ENCODE measurements around the gene PLAU. TPM values are rescaled to one million over a fixed set of nuclear protein-coding genes. Genes with fewer than 3 reads are reported as not detected.
A peak's percentile ranks its signal among the peaks of the same experiment; 100 is the strongest.

Gene PLAU
- total and polyA plus RNA-seq, 10 of the 15 experiments (the other 5 are each of a cell fraction or from before 2014, with no cell fraction given) = 2.5 to 20.9 (median 11.5) TPM

GRCh38 chr10:73865459-73866442 is 45.2 kb upstream of the PLAU start:
- SMC1A ChIA-PET (ENCODE audit: uncharacterized antibody, unreplicated experiment) = interaction anchor here (0.7 to 7.6 kb wide), 13 partner anchors 9 to 214 kb away, joined by 3 to 58 read pairs (median 3); no protein-coding TSS in a partner anchor
- Histone ChIP-seq H3K79me2 (ENCODE audit: control insufficient read depth, insufficient read depth, low read length) (peaks cover 3% of the 10 kb centered on the region), H4K20me1 (ENCODE audit: control insufficient read depth, insufficient read depth) (no peaks in the 10 kb centered on the region), H3K27ac (ENCODE audit: control insufficient read depth, insufficient read depth) (peak overlapping the region; percentile 84), H3K36me3 (ENCODE audit: control insufficient read depth in 2 of 2, insufficient read depth in 2 of 2, low read length in 1 of 2) (peaks cover 0 to 2% of the 10 kb centered on the region in 2 experiments; a peak in 3 of 4 replicates), H3K4me3 (peak overlapping the region; percentile 58; the same call in 1 of the 2 replicates), H3K4me1 (ENCODE audit: control insufficient read depth, insufficient read depth, low read length) (peaks cover 24% of the 10 kb centered on the region), H3K9ac (ENCODE audit: control insufficient read depth, insufficient read depth, low read length) (peak overlapping the region; percentile 58), H3K4me2 (ENCODE audit: control insufficient read depth, insufficient read depth) (peak overlapping the region; percentile 95), H3K27me3 (replicated peaks in 1 of 2; ENCODE audit: control insufficient read depth in 2 of 2, insufficient read depth in 2 of 2, low read length in 1 of 2) (no peaks in the 10 kb centered on the region), H2AFZ (ENCODE audit: control insufficient read depth, low read depth, low read length) (peak overlapping the region; percentile 71), H3K9me3 (replicated peaks; ENCODE audit: control insufficient read depth, insufficient read depth, low read length) (no peaks in the 10 kb centered on the region)
- peak; percentile 95 for ATAC-seq
- WGBS (ENCODE audit: insufficient coverage, insufficient replicate concordance, low lambda C conversion rate, missing lambda C conversion rate) = 9% methylated on average over 8 of the region's 11 CpGs
- CTCF ChIA-PET = interaction anchor here (0.8 to 6.3 kb wide), 7 partner anchors 14 to 75 kb away, joined by 3 to 58 read pairs (median 6); no protein-coding TSS in a partner anchor
- in situ Hi-C loops (cut with MboI) (no loop called here), intact Hi-C loops (cut with micrococcal nuclease; ENCODE audit: unreplicated experiment) (no loop called here)
- RAD21 ChIA-PET (ENCODE audit: unreplicated experiment) = interaction anchor here (0.6 to 12.8 kb wide), 9 partner anchors 11 to 191 kb away, joined by 3 to 149 read pairs (median 3); partner anchors contain the start of gene CAMK2G
- POLR2A ChIA-PET = interaction anchor here (0.5 to 2.7 kb wide), 8 partner anchors 10 to 193 kb away, joined by 3 to 17 read pairs (median 4); partner anchors contain the start of gene CAMK2G
- BruUV-seq (replicated peaks) = no TSS peak
- peak; percentile 75 for FAIRE-seq
- DNase-seq (ENCODE audit: low read depth, low spot score) = no peak
- TF ChIP-seq YY1 (IDR thresholded peaks at IDR 0.05; ENCODE audit: low read depth, low read length) = 0 out of 2 replicates have a peak, but pooled peaks have one; percentile 29
- TF ChIP-seq SPI1 (IDR thresholded peaks at IDR 0.05; ENCODE audit: borderline replicate concordance, insufficient read depth, low read depth, low read length) = peak; percentile 76; the same call in 1 of the 2 replicates
- TF ChIP-seq BMI1 (IDR thresholded peaks at IDR 0.05; ENCODE audit: borderline replicate concordance) = no peak
- peak in 1 of 2 experiments; percentile 87; a peak in 2 of 4 replicates for TF ChIP-seq ETV6 (conservative IDR thresholded peaks at IDR 0.05 in 1 of 2, IDR thresholded peaks at IDR 0.05 in 1 of 2; ENCODE audit: borderline replicate concordance in 1 of 2, low read depth in 1 of 2)
- TF ChIP-seq, protein P1, sequence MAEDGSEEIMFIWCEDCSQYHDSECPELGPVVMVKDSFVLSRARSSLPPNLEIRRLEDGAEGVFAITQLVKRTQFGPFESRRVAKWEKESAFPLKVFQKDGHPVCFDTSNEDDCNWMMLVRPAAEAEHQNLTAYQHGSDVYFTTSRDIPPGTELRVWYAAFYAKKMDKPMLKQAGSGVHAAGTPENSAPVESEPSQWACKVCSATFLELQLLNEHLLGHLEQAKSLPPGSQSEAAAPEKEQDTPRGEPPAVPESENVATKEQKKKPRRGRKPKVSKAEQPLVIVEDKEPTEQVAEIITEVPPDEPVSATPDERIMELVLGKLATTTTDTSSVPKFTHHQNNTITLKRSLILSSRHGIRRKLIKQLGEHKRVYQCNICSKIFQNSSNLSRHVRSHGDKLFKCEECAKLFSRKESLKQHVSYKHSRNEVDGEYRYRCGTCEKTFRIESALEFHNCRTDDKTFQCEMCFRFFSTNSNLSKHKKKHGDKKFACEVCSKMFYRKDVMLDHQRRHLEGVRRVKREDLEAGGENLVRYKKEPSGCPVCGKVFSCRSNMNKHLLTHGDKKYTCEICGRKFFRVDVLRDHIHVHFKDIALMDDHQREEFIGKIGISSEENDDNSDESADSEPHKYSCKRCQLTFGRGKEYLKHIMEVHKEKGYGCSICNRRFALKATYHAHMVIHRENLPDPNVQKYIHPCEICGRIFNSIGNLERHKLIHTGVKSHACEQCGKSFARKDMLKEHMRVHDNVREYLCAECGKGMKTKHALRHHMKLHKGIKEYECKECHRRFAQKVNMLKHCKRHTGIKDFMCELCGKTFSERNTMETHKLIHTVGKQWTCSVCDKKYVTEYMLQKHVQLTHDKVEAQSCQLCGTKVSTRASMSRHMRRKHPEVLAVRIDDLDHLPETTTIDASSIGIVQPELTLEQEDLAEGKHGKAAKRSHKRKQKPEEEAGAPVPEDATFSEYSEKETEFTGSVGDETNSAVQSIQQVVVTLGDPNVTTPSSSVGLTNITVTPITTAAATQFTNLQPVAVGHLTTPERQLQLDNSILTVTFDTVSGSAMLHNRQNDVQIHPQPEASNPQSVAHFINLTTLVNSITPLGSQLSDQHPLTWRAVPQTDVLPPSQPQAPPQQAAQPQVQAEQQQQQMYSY (CRISPR knock-in tag; IDR thresholded peaks at IDR 0.05) = no peak
- TF ChIP-seq DPF2 (IDR thresholded peaks at IDR 0.05) = peak; percentile 91
- no peak for TF ChIP-seq CBX5 (IDR thresholded peaks at IDR 0.05; ENCODE audit: low read depth)
- no peak for TF ChIP-seq E4F1 (IDR thresholded peaks at IDR 0.05; ENCODE audit: borderline replicate concordance, partially characterized antibody)
- TF ChIP-seq USF2 (IDR thresholded peaks at IDR 0.05; ENCODE audit: borderline replicate concordance, low read depth, low read length) = no peak
- TF ChIP-seq, protein P2, sequence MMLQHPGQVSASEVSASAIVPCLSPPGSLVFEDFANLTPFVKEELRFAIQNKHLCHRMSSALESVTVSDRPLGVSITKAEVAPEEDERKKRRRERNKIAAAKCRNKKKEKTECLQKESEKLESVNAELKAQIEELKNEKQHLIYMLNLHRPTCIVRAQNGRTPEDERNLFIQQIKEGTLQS (IDR thresholded peaks at IDR 0.05; ENCODE audit: borderline replicate concordance, extremely low read depth, low read depth, low read length) = no peak
- peak; percentile 62; the same call in 1 of the 2 replicates for TF ChIP-seq CHD2 (IDR thresholded peaks at IDR 0.05; ENCODE audit: borderline replicate concordance, low read depth, low read length)
- no peak for TF ChIP-seq CREB1 (IDR thresholded peaks at IDR 0.05; ENCODE audit: low read depth)
- TF ChIP-seq TCF12 (IDR thresholded peaks at IDR 0.05; ENCODE audit: low read depth, low read length) = 0 out of 2 replicates have a peak, but pooled peaks have one; percentile 23

Data from GM12878 (cell line).